ENCODE results near the gene GYS2. TPM values are rescaled to one million over a fixed set of nuclear protein-coding genes. Genes with fewer than 3 reads are reported as not detected.
A peak's percentile ranks its signal among the peaks of the same experiment; 100 is the strongest.
"Not testable (repeated sequence)": the region's sequence is repeated elsewhere in the genome, so short reads cannot be mapped to it uniquely, and the experiment has no call there.

GYS2 gene
- not detected for total RNA-seq
- long read RNA-seq, result 0 reads

- intact Hi-C loops (cut with DNase I, micrococcal nuclease), result loop anchor here in 1 of 2 donors (10.0 kb wide), 1 partner anchor 70 kb away; no protein-coding TSS in a partner anchor
- DNase-seq (no peak), ATAC-seq (no peak)
Observed at GRCh38 chr12:21604245-21605101, at the start of gene GYS2. Gene GYS2 (minus strand): TSS chr12:21604847. CDS start chr12:21604592, 255 bp downstream.

DNA sequence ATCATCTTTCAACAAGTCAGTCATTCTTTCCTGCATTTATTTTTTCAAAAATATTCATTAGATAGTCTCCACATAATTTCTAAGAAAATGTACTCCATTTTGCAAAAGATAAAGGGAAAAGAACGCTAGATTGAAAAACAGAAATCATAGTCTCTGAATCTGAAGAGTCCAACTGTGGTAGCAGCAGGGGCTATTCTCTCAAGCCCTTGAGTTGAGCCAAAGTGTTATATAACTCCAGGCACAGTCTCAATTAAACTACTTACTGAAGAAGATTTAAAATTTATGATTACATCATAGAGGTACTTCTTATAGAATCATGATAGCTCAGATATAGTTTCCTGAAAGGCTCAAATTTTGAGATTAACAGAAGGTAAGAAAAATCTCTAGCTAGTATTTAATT lies 47.2 kb upstream of the GYS2 start:
- intact Hi-C loops (cut with DNase I, micrococcal nuclease), result no loop called here
- DNase-seq (no peak), ATAC-seq (no peak)

- ATAC-seq (no peak), DNase-seq (no peak)
- intact Hi-C loops (cut with DNase I, micrococcal nuclease), result no loop called here
Observed at GRCh38 chr12:21650997-21651396, 46.4 kb upstream of the GYS2 start.

GRCh38 chr12:21649034-21649433 lies 44.4 kb upstream of the GYS2 start:
- intact Hi-C loops (cut with DNase I, micrococcal nuclease), result no loop called here
- DNase-seq, result no peak
- ATAC-seq, result no peak

GRCh38 chr12:21648378-21648777 lies 43.7 kb upstream of the GYS2 start:
- DNase-seq, result no peak
- no peak for ATAC-seq
- intact Hi-C loops (cut with DNase I, micrococcal nuclease), result no loop called here

- intact Hi-C loops (cut with DNase I, micrococcal nuclease), result no loop called here
- ATAC-seq, result no peak
- DNase-seq, result no peak
Observed at GRCh38 chr12:21647179-21647578, 42.5 kb upstream of the GYS2 start.

GRCh38 chr12:21645041-21645500 lies 40.4 kb upstream of the GYS2 start:
- ATAC-seq; intact Hi-C loops (cut with DNase I, micrococcal nuclease); DNase-seq: not testable (repeated sequence)

- intact Hi-C loops (cut with DNase I, micrococcal nuclease), result no loop called here
Observed at GRCh38 chr12:21644516-21644915, 39.9 kb upstream of the GYS2 start.

GRCh38 chr12:21643758-21644157 lies 39.1 kb upstream of the GYS2 start:
- no peak for ATAC-seq
- intact Hi-C loops (cut with DNase I, micrococcal nuclease), result no loop called here
- no peak for DNase-seq

More at GRCh38 chr12:21644516-21644915, 39.9 kb upstream of the GYS2 start:
- ATAC-seq, result no peak
- DNase-seq, result no peak

- DNase-seq, result no peak
- ATAC-seq, result no peak
Observed at GRCh38 chr12:21642707-21643389, 38.2 kb upstream of the GYS2 start.

GRCh38 chr12:21638054-21638891 lies 33.6 kb upstream of the GYS2 start:
- DNase-seq (no peak), ATAC-seq (peak; percentile 81)
- intact Hi-C loops (cut with DNase I, micrococcal nuclease), result no loop called here

More at GRCh38 chr12:21642707-21643389, 38.2 kb upstream of the GYS2 start:
- intact Hi-C loops (cut with DNase I, micrococcal nuclease), result no loop called here

DNA sequence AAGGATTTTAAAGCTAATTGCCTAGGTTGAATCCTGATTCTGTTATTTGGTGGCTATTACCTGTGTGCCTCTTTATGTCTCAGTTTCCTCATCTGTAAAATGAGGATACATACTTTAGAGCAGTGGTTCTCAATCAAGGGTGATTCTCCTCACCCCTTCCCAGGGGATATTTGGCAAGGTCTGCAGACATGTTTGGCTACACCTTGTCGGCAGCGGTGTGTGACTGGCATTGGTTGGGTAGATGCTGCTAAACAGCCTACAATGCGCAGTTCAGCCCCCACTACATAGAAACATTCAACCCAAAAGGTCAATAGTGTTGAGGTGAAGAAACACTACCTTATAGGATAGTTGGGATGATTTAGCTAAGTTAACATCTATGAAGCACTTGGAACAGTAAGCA lies 29.6 kb upstream of the GYS2 start:
- intact Hi-C loops (cut with DNase I, micrococcal nuclease), result no loop called here
- DNase-seq, result no peak
- no peak for ATAC-seq

GRCh38 chr12:21631367-21631766 lies 26.7 kb upstream of the GYS2 start:
- intact Hi-C loops (cut with DNase I, micrococcal nuclease), result no loop called here
- ATAC-seq, result no peak
- no peak for DNase-seq

DNA sequence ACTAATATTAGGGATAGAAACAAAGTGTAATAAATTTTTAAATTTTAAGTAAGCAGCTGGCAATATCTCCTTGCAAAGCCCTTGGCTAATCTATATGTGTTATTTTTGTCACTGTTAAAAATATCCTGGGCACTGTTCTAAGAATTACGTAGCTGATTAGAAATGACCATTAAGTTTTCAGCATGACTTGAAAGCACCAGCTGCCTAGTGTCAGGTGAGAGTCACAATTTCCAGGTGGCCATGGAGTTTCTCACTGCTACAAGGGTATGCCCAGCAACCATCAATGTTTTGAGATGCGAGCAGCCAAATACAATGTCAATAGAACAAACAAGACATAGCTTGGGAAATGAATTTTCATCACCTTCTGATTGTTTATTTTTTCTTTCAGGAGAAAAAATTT lies 23.3 kb upstream of the GYS2 start:
- DNase-seq, result no peak
- intact Hi-C loops (cut with DNase I, micrococcal nuclease), result no loop called here
- no peak for ATAC-seq

DNA sequence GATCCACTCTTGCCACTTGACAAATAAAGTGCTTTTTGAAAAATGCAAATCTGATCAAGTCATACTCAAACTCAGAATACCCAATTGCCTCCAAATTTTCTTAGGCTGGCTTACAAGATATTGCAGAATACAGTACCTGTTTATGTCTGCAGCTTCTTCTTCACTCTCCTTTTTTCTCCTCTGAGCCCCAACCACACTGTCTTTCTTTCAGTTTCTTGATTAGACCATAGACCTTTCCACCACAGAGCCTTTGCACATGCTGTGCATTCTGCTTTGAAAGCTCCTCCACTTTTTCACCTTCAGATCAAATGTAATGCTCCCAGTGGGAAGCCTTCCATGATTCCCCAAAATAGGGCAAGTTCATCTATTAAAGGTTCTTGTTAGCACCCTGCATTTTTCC lies 13.9 kb upstream of the GYS2 start:
- DNase-seq, result no peak
- intact Hi-C loops (cut with DNase I, micrococcal nuclease), result no loop called here

DNA sequence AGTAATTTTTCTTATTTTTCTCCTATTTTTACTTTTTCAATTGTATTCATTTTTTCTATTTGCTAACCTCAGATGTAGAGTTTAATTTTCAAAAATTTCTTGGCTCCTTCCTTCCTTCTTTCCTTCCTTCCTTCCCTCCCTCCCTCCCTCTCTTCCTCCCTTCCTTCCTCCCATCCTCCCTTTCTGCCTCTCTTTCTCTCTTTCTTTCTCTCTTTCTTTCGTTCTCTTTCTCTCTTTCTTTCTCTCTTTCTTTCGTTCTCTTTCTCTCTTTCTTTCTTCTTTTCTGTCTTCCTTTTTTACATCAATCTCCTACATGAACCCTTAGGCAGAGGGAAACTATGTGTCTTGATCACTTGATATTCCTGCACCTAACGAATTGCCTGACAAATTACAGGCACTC lies 12.4 kb upstream of the GYS2 start:
- ATAC-seq (no peak), DNase-seq (no peak)
- intact Hi-C loops (cut with DNase I, micrococcal nuclease), result no loop called here

More for the DNA sequence above, 13.9 kb upstream of the GYS2 start:
- ATAC-seq, result no peak

GRCh38 chr12:21615431-21615830 lies 10.8 kb upstream of the GYS2 start:
- ATAC-seq (no peak), DNase-seq (no peak)
- intact Hi-C loops (cut with DNase I, micrococcal nuclease), result no loop called here

GRCh38 chr12:21614506-21614905 lies 9.9 kb upstream of the GYS2 start:
- intact Hi-C loops (cut with DNase I, micrococcal nuclease), result no loop called here
- no peak for DNase-seq

DNA sequence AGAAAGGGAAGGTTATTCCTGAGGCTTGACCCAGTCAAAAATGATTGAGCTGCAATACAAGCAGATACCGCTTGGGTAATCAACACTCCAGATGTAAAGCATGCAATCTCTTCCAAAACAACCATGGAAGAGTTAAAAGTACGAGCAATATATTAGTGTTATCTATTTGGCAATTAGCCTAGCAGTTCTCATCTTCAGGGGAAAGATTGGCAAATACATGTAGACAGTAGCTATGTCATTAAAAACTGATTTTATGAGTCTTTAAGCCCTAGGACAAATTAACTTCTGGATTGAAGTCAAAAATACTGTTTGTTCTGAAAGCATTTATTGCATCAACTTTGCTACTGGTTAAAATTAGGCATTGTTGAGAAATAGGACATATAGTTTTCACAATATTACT lies 9.3 kb upstream of the GYS2 start:
- DNase-seq (no peak), ATAC-seq (no peak)
- intact Hi-C loops (cut with DNase I, micrococcal nuclease), result no loop called here

More at GRCh38 chr12:21614506-21614905, 9.9 kb upstream of the GYS2 start:
- no peak for ATAC-seq

All from left colon (tissue), 2 donors.